SH-SY5Y (cell line): Measurements from ENCODE around the gene CFAP126.

Experiments used
- GATA2 ChIP-seq: IDR thresholded peaks from 2 replicates; pipeline ENCODE4 v1.6.1; 2011; ENCODE audit warnings: mild to moderate bottlenecking, low read depth, low read length
- GATA3 ChIP-seq: IDR thresholded peaks from 2 replicates; pipeline ENCODE4 v1.6.1; 2011; ENCODE audit warnings: low read depth, mild to moderate bottlenecking, low read length, moderate library complexity

- no peak for TF ChIP-seq GATA3
- TF ChIP-seq GATA2: no peak
Measured at GRCh38 chr1:161374373-161374772, 6.7 kb upstream of the CFAP126 start.
